ENCODE data around the gene SMG1. TPM values are rescaled to one million over a fixed set of nuclear protein-coding genes. Genes with fewer than 3 reads are reported as not detected.

The SMG1 gene
- total RNA-seq, 4 donors from 2014 or later, result 55.3 to 142 (median 88.9) TPM

GRCh38 chr16:18950469-18951185 is 24.4 kb upstream of the SMG1 start:
- Histone ChIP-seq H3K27ac (no peak overlapping the region), H3K9me3 (no peaks in the 10 kb centered on the region), H3K4me3 (no peak overlapping the region), H3K4me1 (no peaks in the 10 kb centered on the region), H3K36me3 (no peaks in the 10 kb centered on the region), H3K27me3 (no peaks in the 10 kb centered on the region)
- TF ChIP-seq POLR2A (IDR thresholded peaks at IDR 0.05) (no peak), CTCF (IDR thresholded peaks at IDR 0.05) (no peak)
- intact Hi-C loops (cut with DNase I; ENCODE audit: low total_unique reads), result no loop called here
- no peak for DNase-seq

GRCh38 chr16:18948372-18949020 is 22.3 kb upstream of the SMG1 start:
- Histone ChIP-seq H3K9me3 (no peaks in the 10 kb centered on the region), H3K4me3 (no peak overlapping the region), H3K27me3 (no peaks in the 10 kb centered on the region), H3K27ac (no peak overlapping the region), H3K4me1 (no peaks in the 10 kb centered on the region), H3K36me3 (no peaks in the 10 kb centered on the region)
- TF ChIP-seq CTCF (IDR thresholded peaks at IDR 0.05) (no peak), POLR2A (IDR thresholded peaks at IDR 0.05) (no peak)
- intact Hi-C loops (cut with DNase I; ENCODE audit: low total_unique reads), result no loop called here
- no peak for DNase-seq

GRCh38 chr16:18945233-18945632 is 19.0 kb upstream of the SMG1 start:
- Histone ChIP-seq H3K27ac (no peak overlapping the region), H3K9me3 (no peaks in the 10 kb centered on the region), H3K36me3 (no peaks in the 10 kb centered on the region), H3K27me3 (no peaks in the 10 kb centered on the region), H3K4me3 (no peak overlapping the region), H3K4me1 (no peaks in the 10 kb centered on the region)
- no peak for DNase-seq
- TF ChIP-seq CTCF (IDR thresholded peaks at IDR 0.05) (no peak), POLR2A (IDR thresholded peaks at IDR 0.05) (no peak)
- intact Hi-C loops (cut with DNase I; ENCODE audit: low total_unique reads), result no loop called here

GRCh38 chr16:18943414-18943813 is 17.2 kb upstream of the SMG1 start:
- no peak for TF ChIP-seq POLR2A (IDR thresholded peaks at IDR 0.05)
- no peak for TF ChIP-seq CTCF (IDR thresholded peaks at IDR 0.05)
- no peaks in the 10 kb centered on the region for H3K27me3 ChIP-seq
- H3K27ac ChIP-seq, result no peak overlapping the region
- DNase-seq, result no peak
- intact Hi-C loops (cut with DNase I; ENCODE audit: low total_unique reads), result no loop called here
- H3K36me3 ChIP-seq, result no peaks in the 10 kb centered on the region
- no peaks in the 10 kb centered on the region for H3K9me3 ChIP-seq
- no peak overlapping the region for H3K4me3 ChIP-seq
- H3K4me1 ChIP-seq, result no peaks in the 10 kb centered on the region

- H3K9me3 ChIP-seq, result no peaks in the 10 kb centered on the region
- H3K27me3 ChIP-seq, result no peaks in the 10 kb centered on the region
- DNase-seq, result no peak
- H3K27ac ChIP-seq, result no peak overlapping the region
- no peak overlapping the region for H3K4me3 ChIP-seq
- TF ChIP-seq CTCF (IDR thresholded peaks at IDR 0.05) (no peak), POLR2A (IDR thresholded peaks at IDR 0.05) (no peak)
- no peaks in the 10 kb centered on the region for H3K36me3 ChIP-seq
- intact Hi-C loops (cut with DNase I; ENCODE audit: low total_unique reads), result no loop called here
- H3K4me1 ChIP-seq, result no peaks in the 10 kb centered on the region
Observed at GRCh38 chr16:18942061-18942460, 15.9 kb upstream of the SMG1 start.

All from uterus (tissue), 4 donors.